D721Med (cell line): ENCODE data around the gene C3.

Experiments
- DNase-seq: peaks from one replicate; pipeline ENCODE4 v3.0.0; 2011; ENCODE audit warnings: low spot score; ENCODE audit not compliant: insufficient read length
- FAIRE-seq: peaks from 2 replicates; lab custom pipeline; 2011; peaks lifted over from hg19 to GRCh38; lab: Jason Lieb, UNC
- CTCF ChIP-seq: IDR thresholded peaks from 2 replicates; pipeline ENCODE4 v1.5.1; 2012; ENCODE audit warnings: mild to moderate bottlenecking, control low read depth; ENCODE audit not compliant: insufficient read depth; ENCODE audit errors: missing control alignments

Gene C3

DNA sequence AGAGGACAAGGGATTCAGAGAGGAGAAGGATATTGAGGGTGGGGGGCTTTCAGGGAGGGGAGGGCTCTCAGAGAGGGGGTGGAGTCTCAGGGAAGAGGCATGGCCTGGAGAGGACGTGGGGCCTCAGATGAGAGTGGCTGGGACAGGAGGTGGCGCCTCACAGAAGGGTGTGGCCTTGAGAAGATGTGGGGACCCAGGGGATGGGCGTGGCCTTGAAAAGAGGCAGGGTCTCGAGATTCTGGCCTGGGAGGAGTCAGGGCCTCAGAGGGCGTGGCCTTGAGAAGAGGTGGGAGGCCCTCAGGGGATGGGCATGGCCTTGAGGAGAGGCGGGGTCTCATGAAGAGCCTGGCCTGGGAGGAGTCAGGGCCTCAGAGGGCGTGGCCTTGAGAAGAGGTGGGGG, 26.8 kb downstream of the C3 start:
- DNase-seq: no peak

DNA sequence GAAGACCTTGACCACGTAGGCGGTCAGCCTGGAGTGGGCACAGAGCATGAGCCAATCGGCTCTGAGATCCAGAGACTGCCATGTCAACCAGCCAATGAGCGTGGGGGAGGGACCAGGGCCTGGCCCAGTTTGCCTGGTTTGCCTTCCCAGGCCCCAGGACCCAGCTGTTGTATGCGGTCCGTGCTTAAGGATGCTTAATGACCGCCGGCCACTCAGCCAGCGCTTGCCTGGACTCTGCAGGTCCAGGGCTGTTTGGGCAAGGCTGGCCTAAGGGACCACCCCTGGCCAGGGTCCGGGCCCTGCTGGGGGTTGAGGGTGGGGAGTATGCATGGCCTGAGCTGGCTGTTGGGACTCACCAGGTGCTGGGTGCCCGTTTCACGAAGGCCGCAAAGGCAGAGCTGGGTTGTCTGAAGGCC, 27.4 kb downstream of the C3 start:
- no peak for FAIRE-seq
- no peak for TF ChIP-seq CTCF
- DNase-seq: no peak

More for the DNA sequence above, 26.8 kb downstream of the C3 start:
- no peak for TF ChIP-seq CTCF
- no peak for FAIRE-seq

- TF ChIP-seq CTCF: no peak
- FAIRE-seq (no peak), DNase-seq (no peak)
Observed at GRCh38 chr19:6692027-6692426, 28.4 kb downstream of the C3 start.

- no peak for TF ChIP-seq CTCF
- DNase-seq (no peak), FAIRE-seq (no peak)
Observed at GRCh38 chr19:6691342-6691741, 29.1 kb downstream of the C3 start.

GRCh38 chr19:6690160-6690885, 30.1 kb downstream of the C3 start:
- DNase-seq: no peak
- TF ChIP-seq CTCF: no peak
- no peak for FAIRE-seq

GRCh38 chr19:6687114-6687513, 33.3 kb downstream of the C3 start:
- TF ChIP-seq CTCF: no peak
- DNase-seq: no peak
- no peak for FAIRE-seq

- TF ChIP-seq CTCF: no peak
- FAIRE-seq (no peak), DNase-seq (no peak)
Observed at GRCh38 chr19:6686628-6686975, 33.8 kb downstream of the C3 start.
